Astrocyte (in vitro differentiated cells and primary cell): ENCODE results near the gene RGS16. TPM values are rescaled to one million over a fixed set of nuclear protein-coding genes. Genes with fewer than 3 reads are reported as not detected.
A peak's percentile ranks its signal among the peaks of the same experiment; 100 is the strongest.

ENCODE experiments used
- DNase-seq: peaks from one replicate; pipeline ENCODE4 v3.0.0-alpha.2; 2010; ENCODE audit warnings: low read depth
- FAIRE-seq: peaks from 2 replicates; lab custom pipeline; 2011; peaks lifted over from hg19 to GRCh38; lab: Jason Lieb, UNC
- H2AFZ ChIP-seq: 2 replicates; pipeline ENCODE4 v1.6.0; 2012; ENCODE audit warnings: low read depth, low read length, inconsistent platforms
- H3K27ac ChIP-seq: 2 replicates; pipeline ENCODE4 v1.5.1; 2011; ENCODE audit warnings: low read depth, low read length, inconsistent platforms
- H3K27me3 ChIP-seq: 2 replicates; pipeline ENCODE4 v1.6.0; 2011; ENCODE audit warnings: low read length, inconsistent platforms; ENCODE audit not compliant: insufficient read depth
- H3K36me3 ChIP-seq: 2 replicates; pipeline ENCODE4 v1.5.1; 2011; ENCODE audit warnings: low read length, inconsistent platforms; ENCODE audit not compliant: insufficient read depth
- H3K4me1 ChIP-seq: 2 replicates; pipeline ENCODE4 v1.5.1; 2011; ENCODE audit warnings: low read length, inconsistent platforms; ENCODE audit not compliant: insufficient read depth
- H3K4me2 ChIP-seq: 2 replicates; pipeline ENCODE4 v1.6.0; 2012; ENCODE audit warnings: low read length, inconsistent platforms
- H3K4me3 ChIP-seq: 2 replicates; pipeline ENCODE4 v1.5.1; 2011; ENCODE audit warnings: low read depth, mild to moderate bottlenecking, low read length, inconsistent platforms; ENCODE audit not compliant: insufficient read depth
- H3K79me2 ChIP-seq: 2 replicates; pipeline ENCODE4 v1.6.0; 2012; ENCODE audit warnings: mild to moderate bottlenecking, low read length, inconsistent platforms; ENCODE audit not compliant: insufficient read depth
- H3K9ac ChIP-seq: 2 replicates; pipeline ENCODE4 v1.6.0; 2012; ENCODE audit warnings: mild to moderate bottlenecking, low read length, inconsistent platforms
- H3K9me3 ChIP-seq: 2 replicates; pipeline ENCODE4 v1.5.1; 2012; ENCODE audit warnings: low read depth, mild to moderate bottlenecking, low read length, inconsistent platforms; ENCODE audit not compliant: insufficient read depth
- H4K20me1 ChIP-seq: 2 replicates; pipeline ENCODE4 v1.6.0; 2012; ENCODE audit warnings: low read length, inconsistent platforms; ENCODE audit not compliant: insufficient read depth
- H3K27ac Mint-ChIP-seq: one replicate; pipeline ENCODE4 v1.8.0; 2021; ENCODE audit warnings: mild to moderate bottlenecking, mixed read lengths; ENCODE audit not compliant: unreplicated experiment
- H3K27me3 Mint-ChIP-seq: one replicate; pipeline ENCODE4 v1.8.0; 2021; ENCODE audit warnings: low read depth, mixed read lengths; ENCODE audit not compliant: unreplicated experiment
- H3K36me3 Mint-ChIP-seq: one replicate; pipeline ENCODE4 v1.8.0; 2021; ENCODE audit warnings: low read depth, mixed read lengths; ENCODE audit not compliant: unreplicated experiment
- H3K4me1 Mint-ChIP-seq: one replicate; pipeline ENCODE4 v1.8.0; 2021; ENCODE audit warnings: low read depth, mixed read lengths; ENCODE audit not compliant: unreplicated experiment
- H3K4me3 Mint-ChIP-seq: one replicate; pipeline ENCODE4 v1.8.0; 2021; ENCODE audit warnings: mild to moderate bottlenecking, moderate library complexity, mixed read lengths; ENCODE audit not compliant: unreplicated experiment
- H3K9me3 Mint-ChIP-seq: one replicate; pipeline ENCODE4 v1.8.0; 2021; ENCODE audit warnings: mild to moderate bottlenecking, mixed read lengths; ENCODE audit not compliant: unreplicated experiment
- EZH2 ChIP-seq: IDR thresholded peaks from 2 replicates; pipeline ENCODE4 v1.6.1; 2012; ENCODE audit warnings: mild to moderate bottlenecking, low read length, inconsistent platforms; ENCODE audit not compliant: insufficient read depth
- total RNA-seq: library from RNA; stranded (reverse); gene quantifications from 2 replicates; pipeline ENCODE4 v1.2.1, GENCODE V29; 2021
- TF ChIP-seq, protein P1 (sequence below): IDR thresholded peaks from 2 replicates; pipeline ENCODE4 v1.5.1; 2011; ENCODE audit warnings: low read depth, mild to moderate bottlenecking, inconsistent platforms, low read length, moderate library complexity; ENCODE audit not compliant: insufficient read depth

RGS16 gene
- total RNA-seq, 1 donor from 2014 or later: 4.3 TPM

DNA sequence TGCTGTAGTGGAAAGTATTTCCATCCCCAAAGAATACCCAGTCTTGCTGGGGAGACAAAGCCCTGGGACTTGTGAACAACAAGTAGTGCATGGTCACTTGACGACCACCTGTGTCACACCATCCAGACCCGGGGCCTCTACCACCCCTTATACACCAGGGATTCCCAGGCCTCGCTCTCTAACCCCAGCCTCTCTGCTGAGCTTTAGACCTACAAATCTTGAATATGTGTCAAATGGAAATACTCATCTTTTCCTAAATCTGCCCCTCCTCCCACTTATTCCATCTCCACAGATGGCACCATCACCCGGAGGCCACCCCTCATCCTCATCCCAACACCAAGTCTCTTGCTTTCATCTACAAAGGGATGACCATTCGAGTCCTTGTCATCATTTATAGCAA, 14.3 kb downstream of the RGS16 start:
- H3K9me3 Mint-ChIP-seq: no peaks in the 10 kb centered on the region
- H3K4me1 ChIP-seq: no peaks in the 10 kb centered on the region
- H3K9ac ChIP-seq: no peak overlapping the region
- no peak for TF ChIP-seq EZH2
- TF ChIP-seq, protein P1, sequence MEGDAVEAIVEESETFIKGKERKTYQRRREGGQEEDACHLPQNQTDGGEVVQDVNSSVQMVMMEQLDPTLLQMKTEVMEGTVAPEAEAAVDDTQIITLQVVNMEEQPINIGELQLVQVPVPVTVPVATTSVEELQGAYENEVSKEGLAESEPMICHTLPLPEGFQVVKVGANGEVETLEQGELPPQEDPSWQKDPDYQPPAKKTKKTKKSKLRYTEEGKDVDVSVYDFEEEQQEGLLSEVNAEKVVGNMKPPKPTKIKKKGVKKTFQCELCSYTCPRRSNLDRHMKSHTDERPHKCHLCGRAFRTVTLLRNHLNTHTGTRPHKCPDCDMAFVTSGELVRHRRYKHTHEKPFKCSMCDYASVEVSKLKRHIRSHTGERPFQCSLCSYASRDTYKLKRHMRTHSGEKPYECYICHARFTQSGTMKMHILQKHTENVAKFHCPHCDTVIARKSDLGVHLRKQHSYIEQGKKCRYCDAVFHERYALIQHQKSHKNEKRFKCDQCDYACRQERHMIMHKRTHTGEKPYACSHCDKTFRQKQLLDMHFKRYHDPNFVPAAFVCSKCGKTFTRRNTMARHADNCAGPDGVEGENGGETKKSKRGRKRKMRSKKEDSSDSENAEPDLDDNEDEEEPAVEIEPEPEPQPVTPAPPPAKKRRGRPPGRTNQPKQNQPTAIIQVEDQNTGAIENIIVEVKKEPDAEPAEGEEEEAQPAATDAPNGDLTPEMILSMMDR: no peak
- peaks cover 5% of the 10 kb centered on the region for H3K4me1 Mint-ChIP-seq
- no peaks in the 10 kb centered on the region for H3K36me3 ChIP-seq
- H3K4me2 ChIP-seq: no peak overlapping the region
- no peak for FAIRE-seq
- no peaks in the 10 kb centered on the region for H3K36me3 Mint-ChIP-seq
- H2AFZ ChIP-seq: no peak overlapping the region
- no peak for DNase-seq
- no peaks in the 10 kb centered on the region for H3K79me2 ChIP-seq
- H3K27me3 ChIP-seq: no peaks in the 10 kb centered on the region
- H3K27ac ChIP-seq: no peak overlapping the region
- H4K20me1 ChIP-seq: no peaks in the 10 kb centered on the region
- no peak overlapping the region for H3K27ac Mint-ChIP-seq
- H3K9me3 ChIP-seq: no peaks in the 10 kb centered on the region
- H3K4me3 ChIP-seq: no peak overlapping the region
- H3K4me3 Mint-ChIP-seq: no peak overlapping the region
- no peaks in the 10 kb centered on the region for H3K27me3 Mint-ChIP-seq

- H3K27ac Mint-ChIP-seq: no peak overlapping the region
- no peaks in the 10 kb centered on the region for H3K9me3 Mint-ChIP-seq
- no peaks in the 10 kb centered on the region for H3K79me2 ChIP-seq
- no peaks in the 10 kb centered on the region for H4K20me1 ChIP-seq
- no peak overlapping the region for H3K9ac ChIP-seq
- DNase-seq: no peak
- H3K27me3 ChIP-seq: no peaks in the 10 kb centered on the region
- peak overlapping the region; percentile 92 for H2AFZ ChIP-seq
- H3K4me3 Mint-ChIP-seq: peak overlapping the region; percentile 87
- H3K36me3 ChIP-seq: no peaks in the 10 kb centered on the region
- TF ChIP-seq, protein P1: no peak
- no peak for TF ChIP-seq EZH2
- no peaks in the 10 kb centered on the region for H3K4me1 ChIP-seq
- peaks cover 5% of the 10 kb centered on the region for H3K4me1 Mint-ChIP-seq
- H3K4me2 ChIP-seq: peak overlapping the region; percentile 91
- H3K9me3 ChIP-seq: no peaks in the 10 kb centered on the region
- no peak overlapping the region for H3K27ac ChIP-seq
- H3K27me3 Mint-ChIP-seq: no peaks in the 10 kb centered on the region
- FAIRE-seq: no peak
- no peaks in the 10 kb centered on the region for H3K36me3 Mint-ChIP-seq
- no peak overlapping the region for H3K4me3 ChIP-seq
Observed at GRCh38 chr1:182589520-182589919, 14.7 kb downstream of the RGS16 start.

DNA sequence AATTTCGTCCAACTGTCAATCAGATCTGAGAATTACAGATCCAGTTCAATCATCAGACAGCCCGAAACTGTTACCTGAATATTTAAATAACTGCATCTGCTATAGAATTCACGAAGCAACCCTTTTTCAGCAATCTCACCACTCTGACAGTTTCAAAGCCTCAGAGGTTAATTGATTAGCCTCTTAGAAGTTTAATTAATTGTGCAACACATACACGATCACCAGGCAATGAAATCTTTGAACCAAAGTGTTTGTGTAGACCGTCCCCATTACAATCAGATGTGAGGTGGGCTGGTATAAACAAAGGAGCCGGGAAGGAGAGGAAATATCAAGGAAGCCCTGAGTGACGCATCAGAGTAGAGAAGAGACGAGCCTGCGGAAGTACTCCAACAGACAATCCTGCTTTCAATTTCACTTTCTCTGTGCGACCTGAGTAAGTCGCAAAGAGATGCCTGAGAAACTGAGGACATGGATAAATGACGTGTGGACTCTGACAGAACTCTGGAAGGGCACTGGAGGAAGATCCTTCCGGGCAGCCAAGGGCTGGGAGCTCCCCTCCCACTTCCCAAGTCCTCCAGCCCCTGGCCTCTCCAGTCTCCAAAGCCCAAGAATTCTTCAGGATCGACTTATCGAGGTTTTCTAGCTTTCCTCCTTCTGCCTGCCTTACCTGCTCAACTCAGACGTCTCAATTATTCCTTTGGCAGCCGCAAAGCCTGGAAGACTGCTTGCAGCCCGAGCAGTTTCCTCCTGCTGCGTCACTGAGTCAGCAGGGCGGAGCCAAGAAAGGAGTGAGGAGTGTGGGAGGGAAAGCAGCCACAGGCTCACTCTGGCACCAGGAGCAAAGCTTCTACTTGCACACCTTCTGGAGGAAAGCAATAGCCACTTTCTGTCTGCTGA, 15.4 kb downstream of the RGS16 start, which contains the start of gene RNASEL:
RNASEL (minus strand) TSS at position 757 of the 897 bp plus-strand sequence. CDS start 2,450 bp downstream, outside the sequence.
- Mint-ChIP-seq H3K4me1 (peaks cover 5% of the 10 kb centered on the region), H3K9me3 (no peaks in the 10 kb centered on the region), H3K27ac (peak within 1 kb of the TSS; percentile 86), H3K27me3 (no peaks in the 10 kb centered on the region), H3K36me3 (no peaks in the 10 kb centered on the region), H3K4me3 (peak within 1 kb of the TSS; percentile 87)
- TF ChIP-seq, protein P1: no peak
- no peak for TF ChIP-seq EZH2
- Histone ChIP-seq H3K36me3 (no peaks in the 10 kb centered on the region), H3K9me3 (no peaks in the 10 kb centered on the region), H4K20me1 (no peaks in the 10 kb centered on the region), H3K4me2 (peak within 1 kb of the TSS; percentile 91), H3K27ac (peak within 1 kb of the TSS; percentile 66), H3K27me3 (no peaks in the 10 kb centered on the region), H3K79me2 (no peaks in the 10 kb centered on the region), H3K4me3 (peak within 1 kb of the TSS; percentile 90), H3K9ac (peak within 1 kb of the TSS; percentile 84), H3K4me1 (no peaks in the 10 kb centered on the region), H2AFZ (peak within 1 kb of the TSS; percentile 92)
- FAIRE-seq (no peak), DNase-seq (peak; percentile 70)
